ENCODE measurements around the gene YPEL3. TPM values are rescaled to one million over a fixed set of nuclear protein-coding genes. Genes with fewer than 3 reads are reported as not detected.

Gene YPEL3
- total and polyA plus RNA-seq, 2 experiments from 2014 or later: 107 to 115 TPM

GRCh38 chr16:30065102-30065942, 30.7 kb downstream of the YPEL3 start, which contains the start of gene ALDOA:
TSS of gene ALDOA (plus strand) at chr16:30065760. CDS start at chr16:30066898, 1,138 bp downstream.
- Histone ChIP-seq H3K4me3 (peak within 1 kb of the TSS; percentile 85), H3K36me3 (peaks cover 35% of the 10 kb centered on the region), H3K27me3 (no peaks in the 10 kb centered on the region), H3K4me1 (ENCODE audit: low read depth) (peaks cover 42% of the 10 kb centered on the region), H3K27ac (peak within 1 kb of the TSS; percentile 92), H3K9me3 (ENCODE audit: low read depth) (no peaks in the 10 kb centered on the region)
- TF ChIP-seq CTCF (IDR thresholded peaks at IDR 0.05; ENCODE audit: low read depth, low read length): no peak
- peak; percentile 99 to 100 for DNase-seq (ENCODE audit: low read depth in 1 of 2, low spot score in 1 of 2)

- peaks cover 29% of the 10 kb centered on the region for H3K36me3 ChIP-seq
- H3K27me3 ChIP-seq: no peaks in the 10 kb centered on the region
- no peak for TF ChIP-seq CTCF (IDR thresholded peaks at IDR 0.05; ENCODE audit: low read depth, low read length)
- peak overlapping the region; percentile 92 for H3K27ac ChIP-seq
- DNase-seq (ENCODE audit: low read depth in 1 of 2, low spot score in 1 of 2): no peak
- H3K4me1 ChIP-seq (ENCODE audit: low read depth): peaks cover 44% of the 10 kb centered on the region
- H3K4me3 ChIP-seq: peak overlapping the region; percentile 85
- no peaks in the 10 kb centered on the region for H3K9me3 ChIP-seq (ENCODE audit: low read depth)
These were observed 31.3 kb downstream of the YPEL3 start for GRCh38 chr16:30064729-30065101.

- peaks cover 44% of the 10 kb centered on the region for H3K4me1 ChIP-seq (ENCODE audit: low read depth)
- H3K27ac ChIP-seq: peak overlapping the region; percentile 92
- H3K4me3 ChIP-seq: peak overlapping the region; percentile 85
- peaks cover 23% of the 10 kb centered on the region for H3K36me3 ChIP-seq
- no peaks in the 10 kb centered on the region for H3K27me3 ChIP-seq
- peak; percentile 19 for TF ChIP-seq CTCF (IDR thresholded peaks at IDR 0.05; ENCODE audit: low read depth, low read length)
- peak in 1 of 2 donors; percentile 87 for DNase-seq (ENCODE audit: low read depth in 1 of 2, low spot score in 1 of 2)
- H3K9me3 ChIP-seq (ENCODE audit: low read depth): no peaks in the 10 kb centered on the region
These were observed 31.9 kb downstream of the YPEL3 start for GRCh38 chr16:30063893-30064728.

GRCh38 chr16:30063278-30063892, 32.6 kb downstream of the YPEL3 start:
- DNase-seq (ENCODE audit: low read depth in 1 of 2, low spot score in 1 of 2): no peak
- H3K4me3 ChIP-seq: peak overlapping the region; percentile 85
- TF ChIP-seq CTCF (IDR thresholded peaks at IDR 0.05; ENCODE audit: low read depth, low read length): no peak
- H3K27ac ChIP-seq: peak overlapping the region; percentile 92
- no peaks in the 10 kb centered on the region for H3K9me3 ChIP-seq (ENCODE audit: low read depth)
- peaks cover 41% of the 10 kb centered on the region for H3K4me1 ChIP-seq (ENCODE audit: low read depth)
- peaks cover 16% of the 10 kb centered on the region for H3K36me3 ChIP-seq
- H3K27me3 ChIP-seq: no peaks in the 10 kb centered on the region

GRCh38 chr16:30060836-30061554, 35.0 kb downstream of the YPEL3 start:
- no peaks in the 10 kb centered on the region for H3K27me3 ChIP-seq
- peak in 1 of 2 donors; percentile 37 for DNase-seq (ENCODE audit: low read depth in 1 of 2, low spot score in 1 of 2)
- H3K4me1 ChIP-seq (ENCODE audit: low read depth): peaks cover 28% of the 10 kb centered on the region
- no peaks in the 10 kb centered on the region for H3K9me3 ChIP-seq (ENCODE audit: low read depth)
- no peak overlapping the region for H3K4me3 ChIP-seq
- TF ChIP-seq CTCF (IDR thresholded peaks at IDR 0.05; ENCODE audit: low read depth, low read length): no peak
- peak overlapping the region; percentile 81 for H3K27ac ChIP-seq
- H3K36me3 ChIP-seq: no peaks in the 10 kb centered on the region

Data from cardiac muscle cell (in vitro differentiated cells and primary cell).